Chondrocyte (in vitro differentiated cells): Measurements from ENCODE around the gene FYN. TPM values are rescaled to one million over a fixed set of nuclear protein-coding genes. Genes with fewer than 3 reads are reported as not detected.

Experiments used
- DNase-seq: peaks from one replicate; pipeline ENCODE4 v3.0.0; 2021; ENCODE audit warnings: mixed read lengths, low spot score
- H3K27ac Mint-ChIP-seq: one replicate; pipeline ENCODE4 v1.8.0; 2021; ENCODE audit warnings: mild to moderate bottlenecking, moderate library complexity, mixed read lengths; ENCODE audit not compliant: unreplicated experiment
- H3K27me3 Mint-ChIP-seq: 2 replicates; pipeline ENCODE4 v1.8.0; 2021; ENCODE audit warnings: low read depth, mixed read lengths
- H3K36me3 Mint-ChIP-seq: 2 replicates; pipeline ENCODE4 v1.8.0; 2021; ENCODE audit warnings: low read depth, mixed read lengths
- H3K4me1 Mint-ChIP-seq: 2 replicates; pipeline ENCODE4 v1.8.0; 2021; ENCODE audit warnings: low read depth, mild to moderate bottlenecking, mixed read lengths
- H3K4me3 Mint-ChIP-seq: one replicate; pipeline ENCODE4 v1.8.0; 2021; ENCODE audit warnings: mild to moderate bottlenecking, moderate library complexity, mixed read lengths; ENCODE audit not compliant: unreplicated experiment
- H3K9me3 Mint-ChIP-seq: 2 replicates; pipeline ENCODE4 v1.8.0; 2021; ENCODE audit warnings: low read depth, mixed read lengths
- CTCF ChIP-seq: fragments of 200-600 bp; sonication (generic); IDR thresholded peaks from 2 replicates; pipeline ENCODE4 v1.5.0; 2021; ENCODE audit warnings: antibody characterized with exemption, mild to moderate bottlenecking, moderate library complexity
- total RNA-seq: library from RNA; stranded (reverse); gene quantifications from 3 replicates; pipeline ENCODE4 v1.2.1, GENCODE V29; 2021

FYN gene
- total RNA-seq, 1 donor from 2014 or later, result 109 TPM

GRCh38 chr6:111852725-111853124 is 20.5 kb downstream of the FYN start:
- no peak overlapping the region for H3K4me3 Mint-ChIP-seq
- H3K9me3 Mint-ChIP-seq, result no peaks in the 10 kb centered on the region
- peaks cover 53% of the 10 kb centered on the region for H3K4me1 Mint-ChIP-seq
- DNase-seq, result no peak
- no peaks in the 10 kb centered on the region for H3K36me3 Mint-ChIP-seq
- H3K27me3 Mint-ChIP-seq, result no peaks in the 10 kb centered on the region
- TF ChIP-seq CTCF, result no peak
- no peak overlapping the region for H3K27ac Mint-ChIP-seq

GRCh38 chr6:111850295-111850937 is 22.8 kb downstream of the FYN start:
- Mint-ChIP-seq H3K36me3 (no peaks in the 10 kb centered on the region), H3K4me1 (peaks cover 39% of the 10 kb centered on the region), H3K27me3 (no peaks in the 10 kb centered on the region), H3K4me3 (no peak overlapping the region), H3K27ac (no peak overlapping the region), H3K9me3 (no peaks in the 10 kb centered on the region)
- TF ChIP-seq CTCF, result no peak
- no peak for DNase-seq

- no peak overlapping the region for H3K27ac Mint-ChIP-seq
- H3K9me3 Mint-ChIP-seq, result no peaks in the 10 kb centered on the region
- peaks cover 35% of the 10 kb centered on the region for H3K4me1 Mint-ChIP-seq
These were observed 24.0 kb downstream of the FYN start for GRCh38 chr6:111849298-111849697.

GRCh38 chr6:111848262-111848812 is 24.9 kb downstream of the FYN start:
- H3K36me3 Mint-ChIP-seq, result no peaks in the 10 kb centered on the region
- no peaks in the 10 kb centered on the region for H3K27me3 Mint-ChIP-seq
- no peak overlapping the region for H3K27ac Mint-ChIP-seq
- no peaks in the 10 kb centered on the region for H3K9me3 Mint-ChIP-seq
- H3K4me1 Mint-ChIP-seq, result peaks cover 35% of the 10 kb centered on the region
- H3K4me3 Mint-ChIP-seq, result no peak overlapping the region
- no peak for TF ChIP-seq CTCF
- DNase-seq, result no peak

More at GRCh38 chr6:111849298-111849697, 24.0 kb downstream of the FYN start:
- Mint-ChIP-seq H3K4me3 (no peak overlapping the region), H3K36me3 (no peaks in the 10 kb centered on the region), H3K27me3 (no peaks in the 10 kb centered on the region)
- DNase-seq, result no peak
- TF ChIP-seq CTCF, result no peak

GRCh38 chr6:111846492-111847409 is 26.5 kb downstream of the FYN start:
- Mint-ChIP-seq H3K27me3 (no peaks in the 10 kb centered on the region), H3K27ac (no peak overlapping the region), H3K9me3 (no peaks in the 10 kb centered on the region), H3K36me3 (no peaks in the 10 kb centered on the region), H3K4me1 (peaks cover 21% of the 10 kb centered on the region), H3K4me3 (no peak overlapping the region)
- no peak for TF ChIP-seq CTCF
- DNase-seq, result no peak
